ENCODE data around the gene PHOX2B. TPM values are rescaled to one million over a fixed set of nuclear protein-coding genes. Genes with fewer than 3 reads are reported as not detected.

Gene PHOX2B
- polyA plus RNA-seq, 1 experiment, result not detected

GRCh38 chr4:41792166-41792565 is 43.6 kb upstream of the PHOX2B start:
- peaks cover 16% of the 10 kb centered on the region for H3K27me3 ChIP-seq (ENCODE audit: control insufficient read depth, insufficient read depth, low read length)
- TF ChIP-seq CTCF (IDR thresholded peaks at IDR 0.05; ENCODE audit: low read depth, low read length), result no peak
- H3K4me3 ChIP-seq (ENCODE audit: low read depth, low read length), result no peak overlapping the region
- H3K9me3 ChIP-seq (ENCODE audit: control insufficient read depth, insufficient read depth, low read length), result no peaks in the 10 kb centered on the region
- ChIA-PET CTCF (interaction anchor here (1.4 kb wide), 1 partner anchor 99 kb away, joined by 3 read pairs; no protein-coding TSS in a partner anchor), POLR2A (no interaction called here)
- no peak for DNase-seq (ENCODE audit: low read depth, low spot score)
- no peak overlapping the region for H3K27ac ChIP-seq (ENCODE audit: low read depth, low read length)

- no peak overlapping the region for H3K27ac ChIP-seq (ENCODE audit: low read depth, low read length)
- no peak for TF ChIP-seq CTCF (IDR thresholded peaks at IDR 0.05; ENCODE audit: low read depth, low read length)
- no peak overlapping the region for H3K4me3 ChIP-seq (ENCODE audit: low read depth, low read length)
- CTCF ChIA-PET, result no interaction called here
- no peak for DNase-seq (ENCODE audit: low read depth, low spot score)
- POLR2A ChIA-PET, result no interaction called here
- H3K27me3 ChIP-seq (ENCODE audit: control insufficient read depth, insufficient read depth, low read length), result peaks cover 14% of the 10 kb centered on the region
- H3K9me3 ChIP-seq (ENCODE audit: control insufficient read depth, insufficient read depth, low read length), result no peaks in the 10 kb centered on the region
Measured at GRCh38 chr4:41791557-41791956, 43.0 kb upstream of the PHOX2B start.

- H3K9me3 ChIP-seq (ENCODE audit: control insufficient read depth, insufficient read depth, low read length), result no peaks in the 10 kb centered on the region
- DNase-seq (ENCODE audit: low read depth, low spot score), result no peak
- peaks cover 10% of the 10 kb centered on the region for H3K27me3 ChIP-seq (ENCODE audit: control insufficient read depth, insufficient read depth, low read length)
- CTCF ChIA-PET, result interaction anchor here (1.1 kb wide), 1 partner anchor 96 kb away, joined by 3 read pairs; no protein-coding TSS in a partner anchor
- POLR2A ChIA-PET, result interaction anchor here (0.6 kb wide), 1 partner anchor 364 kb away, joined by 3 read pairs; no protein-coding TSS in a partner anchor
- H3K4me3 ChIP-seq (ENCODE audit: low read depth, low read length), result no peak overlapping the region
- no peak for TF ChIP-seq CTCF (IDR thresholded peaks at IDR 0.05; ENCODE audit: low read depth, low read length)
- H3K27ac ChIP-seq (ENCODE audit: low read depth, low read length), result no peak overlapping the region
Measured at GRCh38 chr4:41787931-41788330, 39.4 kb upstream of the PHOX2B start.

GRCh38 chr4:41785665-41786064 is 37.1 kb upstream of the PHOX2B start:
- Histone ChIP-seq H3K4me3 (ENCODE audit: low read depth, low read length) (no peak overlapping the region), H3K9me3 (ENCODE audit: control insufficient read depth, insufficient read depth, low read length) (no peaks in the 10 kb centered on the region), H3K27me3 (ENCODE audit: control insufficient read depth, insufficient read depth, low read length) (peaks cover 10% of the 10 kb centered on the region), H3K27ac (ENCODE audit: low read depth, low read length) (no peak overlapping the region)
- no peak for DNase-seq (ENCODE audit: low read depth, low spot score)
- ChIA-PET POLR2A (no interaction called here), CTCF (interaction anchor here (1.5 kb wide), 1 partner anchor 92 kb away, joined by 5 read pairs; no protein-coding TSS in a partner anchor)
- no peak for TF ChIP-seq CTCF (IDR thresholded peaks at IDR 0.05; ENCODE audit: low read depth, low read length)

- Histone ChIP-seq H3K27ac (ENCODE audit: low read depth, low read length) (no peak overlapping the region), H3K4me3 (ENCODE audit: low read depth, low read length) (no peak overlapping the region), H3K27me3 (ENCODE audit: control insufficient read depth, insufficient read depth, low read length) (peaks cover 10% of the 10 kb centered on the region), H3K9me3 (ENCODE audit: control insufficient read depth, insufficient read depth, low read length) (no peaks in the 10 kb centered on the region)
- ChIA-PET CTCF (interaction anchor here (1.5 kb wide), 1 partner anchor 91 kb away, joined by 5 read pairs; no protein-coding TSS in a partner anchor), POLR2A (no interaction called here)
- TF ChIP-seq CTCF (IDR thresholded peaks at IDR 0.05; ENCODE audit: low read depth, low read length), result no peak
- DNase-seq (ENCODE audit: low read depth, low spot score), result no peak
Measured at GRCh38 chr4:41784191-41784979, 35.9 kb upstream of the PHOX2B start.

Data from AG04450 (cell line).